IPS-NIHi11 (cell line): ENCODE data around the gene EFNA3.
"Not testable (repeated sequence)": the region's sequence is repeated elsewhere in the genome, so short reads cannot be mapped to it uniquely, and the experiment has no call there.

Experiments used
- DNase-seq: peaks from one replicate; pipeline ENCODE4 v3.0.0; 2012; ENCODE audit warnings: mixed read lengths, low spot score

Gene EFNA3

DNA sequence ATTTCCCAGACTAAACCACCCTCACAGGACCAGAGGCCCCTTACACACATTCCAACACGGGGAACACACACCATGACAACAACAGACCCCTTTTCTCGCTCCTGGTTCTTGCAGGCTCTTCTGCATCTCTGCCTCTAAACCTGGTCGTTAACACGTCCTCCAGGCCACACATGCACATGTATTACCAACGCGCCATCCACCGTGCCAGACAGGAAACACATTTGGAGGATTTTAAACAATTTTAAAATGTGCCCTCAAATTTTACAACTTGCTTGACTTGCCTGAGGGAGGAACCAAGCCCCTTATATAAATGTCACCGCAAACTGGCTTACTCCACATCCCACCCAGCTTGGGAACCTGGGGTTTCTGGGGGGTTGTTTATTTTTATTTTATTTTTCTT lies 32.2 kb downstream of the EFNA3 start:
- no peak for DNase-seq

DNA sequence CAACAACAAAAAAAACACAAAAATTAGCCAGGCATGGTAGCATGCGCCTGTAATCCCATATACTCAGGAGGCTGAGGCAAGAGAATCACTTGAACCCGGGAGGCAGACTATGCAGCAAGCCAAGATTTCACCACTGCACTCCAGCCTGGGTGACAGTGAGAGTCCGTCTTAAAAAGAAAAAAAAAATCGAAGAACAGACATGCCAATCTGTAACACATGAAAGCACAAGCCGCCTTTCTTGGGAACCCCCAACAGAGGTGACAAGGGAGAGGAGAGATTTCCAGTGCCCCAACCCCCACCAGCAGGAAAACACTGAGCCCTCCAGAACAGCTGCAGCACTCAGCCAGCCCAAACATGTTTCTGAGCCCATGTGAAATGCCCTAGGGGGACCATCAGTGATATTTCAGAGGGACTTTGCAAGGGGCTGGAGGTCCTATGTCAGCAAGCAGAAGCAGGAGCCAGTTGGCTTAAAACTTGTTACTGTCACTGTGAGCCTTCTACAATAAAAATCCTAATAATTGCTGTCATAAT lies 34.9 kb downstream of the EFNA3 start:
- DNase-seq = no peak

DNA sequence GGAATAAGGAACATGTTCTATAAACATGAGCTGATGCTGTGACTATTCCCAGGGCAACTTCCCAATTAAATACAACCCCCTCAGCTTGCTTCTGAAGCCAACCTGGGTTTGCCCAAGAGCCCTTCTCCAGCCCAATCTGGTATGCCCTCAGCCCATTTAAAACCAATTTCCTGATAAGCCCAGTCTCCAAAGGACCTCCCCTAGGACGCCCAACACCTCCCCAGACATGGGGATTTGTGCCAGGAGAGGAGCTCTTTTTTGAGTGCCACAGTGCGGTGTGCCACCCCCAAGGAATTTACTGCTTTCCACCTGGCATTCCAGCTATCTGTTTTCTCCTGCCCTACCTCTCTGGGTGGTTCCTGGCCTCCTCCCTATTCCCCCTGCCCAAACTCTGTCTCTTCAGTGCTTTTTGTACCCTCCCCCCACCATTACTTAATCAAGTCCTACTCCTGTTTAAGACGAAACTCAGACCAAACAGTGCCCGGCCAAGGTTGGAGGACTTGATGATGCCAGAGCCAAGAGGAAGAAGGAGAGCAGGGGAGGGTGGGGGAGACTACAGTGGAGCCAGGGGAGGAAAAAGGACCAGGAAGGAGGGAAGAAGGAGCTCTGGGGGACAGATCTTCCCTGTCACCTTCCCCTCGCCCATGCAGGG lies 37.6 kb downstream of the EFNA3 start:
- DNase-seq = no peak

- no peak for DNase-seq
Measured at GRCh38 chr1:155117610-155118009, 39.0 kb downstream of the EFNA3 start.

- DNase-seq = not testable (repeated sequence)
Measured at GRCh38 chr1:155118090-155118489, 39.5 kb downstream of the EFNA3 start.

- DNase-seq = no peak
Measured at GRCh38 chr1:155120253-155120652, 41.6 kb downstream of the EFNA3 start.

- DNase-seq = no peak
Measured at GRCh38 chr1:155121249-155121648, 42.6 kb downstream of the EFNA3 start.

GRCh38 chr1:155122308-155122707 lies 43.7 kb downstream of the EFNA3 start:
- DNase-seq = no peak

- no peak for DNase-seq
Measured at GRCh38 chr1:155123801-155124200, 45.2 kb downstream of the EFNA3 start.

GRCh38 chr1:155124503-155125463 lies 46.1 kb downstream of the EFNA3 start:
- DNase-seq = peak; percentile 30

DNA sequence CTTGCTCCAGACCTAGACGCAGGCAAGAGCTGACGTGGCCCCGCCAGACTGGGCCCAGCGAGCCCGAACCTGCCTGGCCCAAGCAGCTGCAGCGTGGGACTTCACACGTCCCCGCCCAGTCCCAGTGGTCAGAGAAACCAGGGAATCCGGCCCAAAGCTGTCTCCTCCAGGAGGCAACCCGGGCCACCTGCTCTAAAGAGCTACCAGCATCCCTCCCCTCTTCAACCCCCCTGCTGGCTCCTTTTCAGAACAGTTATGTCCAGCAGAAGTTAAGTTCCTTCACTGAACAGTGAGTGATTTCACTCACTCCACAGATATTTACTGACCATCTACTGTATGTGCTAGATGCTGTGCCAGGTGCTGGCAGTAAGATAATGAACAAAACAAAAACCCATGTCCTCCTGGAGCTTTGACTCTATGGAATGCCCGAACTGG lies 46.9 kb downstream of the EFNA3 start:
- DNase-seq = peak; percentile 23

DNA sequence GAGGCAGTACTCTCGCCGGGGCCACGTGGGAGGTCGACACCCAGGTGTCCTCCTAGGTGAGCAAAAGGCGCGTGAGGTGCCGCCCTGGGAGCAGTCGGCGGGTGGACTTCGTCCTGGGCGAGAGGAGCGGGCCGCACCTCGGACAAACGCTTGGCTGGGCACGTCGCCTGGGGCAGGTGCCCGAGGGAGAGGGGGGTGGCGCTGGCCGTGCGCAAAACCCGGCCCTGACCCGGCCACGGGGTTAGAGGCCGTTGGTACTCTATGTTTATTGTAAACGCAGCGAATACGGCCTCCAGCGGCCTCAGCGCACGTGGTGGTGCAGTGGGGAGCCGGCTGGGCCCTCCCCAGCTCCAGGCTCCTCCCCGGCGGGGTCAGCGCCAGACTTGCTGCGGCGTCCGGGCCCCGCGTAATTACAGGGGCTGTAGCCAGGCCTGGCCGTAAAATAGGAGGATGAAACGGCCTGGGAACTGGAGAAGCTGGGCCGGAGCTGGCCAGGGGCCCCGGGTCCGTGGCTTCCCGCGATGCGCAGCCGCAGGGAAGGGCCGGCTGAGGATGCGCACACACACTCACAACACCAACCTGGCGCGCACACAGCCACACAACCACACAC lies 47.4 kb downstream of the EFNA3 start:
- DNase-seq = peak; percentile 38

DNA sequence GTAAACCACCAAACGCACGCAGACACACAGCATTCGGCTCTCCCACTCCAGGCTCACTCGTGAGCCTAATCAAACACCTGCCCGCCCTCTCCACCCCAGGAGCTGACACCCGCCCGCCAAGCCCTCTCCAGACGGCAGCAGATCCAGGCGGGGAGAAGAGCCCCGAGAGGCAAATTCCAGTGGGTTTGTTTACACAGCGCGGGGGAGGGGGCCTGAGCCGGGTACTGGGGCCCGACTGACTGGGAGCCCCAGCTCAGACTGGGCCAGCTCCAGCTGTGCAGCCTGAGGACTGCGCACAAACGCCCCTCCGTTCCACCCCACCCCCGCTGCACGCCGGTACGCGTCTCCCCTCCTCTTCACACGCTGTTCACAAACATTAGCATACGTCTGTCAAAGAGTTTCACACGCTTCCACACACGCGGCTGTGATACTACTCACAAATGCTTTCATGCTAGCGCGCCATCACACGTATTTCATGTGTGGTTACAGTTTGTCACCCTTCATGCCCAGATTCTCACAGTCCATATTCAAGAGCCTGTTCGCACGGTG lies 48.0 kb downstream of the EFNA3 start:
- peak; percentile 41 for DNase-seq

GRCh38 chr1:155127105-155127966 lies 48.7 kb downstream of the EFNA3 start, which contains the start of gene EFNA1:
Gene EFNA1, plus strand, starts transcription at chr1:155127876. Its CDS starts 102 bp downstream, at chr1:155127978.
- peak; percentile 68 for DNase-seq

GRCh38 chr1:155127967-155128754 lies 49.5 kb downstream of the EFNA3 start:
- DNase-seq = no peak

- no peak for DNase-seq
Measured at GRCh38 chr1:155128755-155129473, 50.3 kb downstream of the EFNA3 start.

- peak; percentile 26 for DNase-seq
Measured at GRCh38 chr1:155130272-155131006, 51.8 kb downstream of the EFNA3 start.

- DNase-seq = no peak
Measured at GRCh38 chr1:155131285-155131684, 52.6 kb downstream of the EFNA3 start.

- DNase-seq = no peak
Measured at GRCh38 chr1:155131856-155132255, 53.2 kb downstream of the EFNA3 start.
